Cardiac fibroblast (primary cell): ENCODE data around the gene HMCN1.

ENCODE experiments used
- DNase-seq, 2 donors: peaks; one replicate each; pipeline versions ENCODE4 v3.0.0 to v3.0.0-alpha.2; 2010; ENCODE audit warnings: low read depth in 2 of 2
- H3K4me3 ChIP-seq, 2 donors: replicated peaks in 1 of 2; 1 replicate in 1 of 2; 2 replicates in 1 of 2; pipeline ENCODE4 v1.5.1; 2011; ENCODE audit warnings: low read depth in 2 of 2, low read length in 2 of 2, mild to moderate bottlenecking in 2 of 2, moderate library complexity in 1 of 2
- TF ChIP-seq, protein P1 (sequence below): IDR thresholded peaks from one replicate; pipeline ENCODE4 v1.5.1; 2011; ENCODE audit warnings: low read depth, mild to moderate bottlenecking, low read length, inconsistent platforms

HMCN1 gene

DNA sequence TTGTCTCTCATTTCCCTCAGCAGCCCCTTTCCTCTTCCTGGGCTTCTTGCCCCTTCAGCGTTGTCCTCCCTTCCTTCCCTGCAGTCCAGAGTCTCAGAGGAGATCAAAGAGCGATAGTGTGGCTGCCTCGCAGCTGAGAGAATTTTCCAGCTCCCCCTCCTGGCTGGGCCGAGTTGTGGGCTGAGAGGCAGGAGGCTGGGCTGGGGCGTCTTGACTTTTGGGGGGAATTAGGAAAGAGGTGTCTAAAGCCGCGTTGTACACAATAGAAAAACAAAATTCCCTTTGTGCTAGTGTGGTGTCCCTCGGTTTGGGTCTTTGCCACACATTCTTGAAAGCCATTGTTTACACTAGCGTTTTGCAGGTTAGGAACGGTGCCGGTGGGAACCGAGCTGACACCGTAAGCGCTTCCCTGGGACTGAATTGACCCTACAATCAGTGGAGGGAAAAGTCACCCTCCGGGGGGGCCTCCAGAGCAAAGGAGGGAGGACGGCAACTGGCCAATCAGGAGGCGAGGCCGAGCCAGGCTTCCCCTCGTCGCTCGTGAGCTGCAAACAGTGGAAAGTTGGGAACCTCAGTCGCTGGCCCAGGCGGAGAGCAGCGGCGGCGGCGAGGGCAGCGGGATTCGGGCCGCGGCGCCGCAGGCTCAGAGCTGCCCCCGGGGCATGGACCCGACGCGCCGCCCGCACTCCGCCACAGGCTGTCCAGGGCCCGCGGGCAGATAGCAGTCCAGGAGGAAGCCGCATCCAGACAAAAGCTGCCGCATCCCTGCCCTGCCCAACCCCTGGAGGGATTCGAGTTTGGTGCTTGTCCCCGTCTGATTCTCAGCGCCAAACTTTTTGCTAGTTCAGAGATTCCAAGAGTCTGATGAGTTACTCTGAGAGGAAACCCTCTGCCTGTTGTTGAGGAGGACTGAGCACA, at the start of gene HMCN1:
Gene HMCN1, plus strand, starts transcription at position 574 of the 918 bp plus-strand sequence. CDS start 389 bp downstream, outside the sequence.
- DNase-seq = peak; percentile 56 to 82
- TF ChIP-seq, protein P1, sequence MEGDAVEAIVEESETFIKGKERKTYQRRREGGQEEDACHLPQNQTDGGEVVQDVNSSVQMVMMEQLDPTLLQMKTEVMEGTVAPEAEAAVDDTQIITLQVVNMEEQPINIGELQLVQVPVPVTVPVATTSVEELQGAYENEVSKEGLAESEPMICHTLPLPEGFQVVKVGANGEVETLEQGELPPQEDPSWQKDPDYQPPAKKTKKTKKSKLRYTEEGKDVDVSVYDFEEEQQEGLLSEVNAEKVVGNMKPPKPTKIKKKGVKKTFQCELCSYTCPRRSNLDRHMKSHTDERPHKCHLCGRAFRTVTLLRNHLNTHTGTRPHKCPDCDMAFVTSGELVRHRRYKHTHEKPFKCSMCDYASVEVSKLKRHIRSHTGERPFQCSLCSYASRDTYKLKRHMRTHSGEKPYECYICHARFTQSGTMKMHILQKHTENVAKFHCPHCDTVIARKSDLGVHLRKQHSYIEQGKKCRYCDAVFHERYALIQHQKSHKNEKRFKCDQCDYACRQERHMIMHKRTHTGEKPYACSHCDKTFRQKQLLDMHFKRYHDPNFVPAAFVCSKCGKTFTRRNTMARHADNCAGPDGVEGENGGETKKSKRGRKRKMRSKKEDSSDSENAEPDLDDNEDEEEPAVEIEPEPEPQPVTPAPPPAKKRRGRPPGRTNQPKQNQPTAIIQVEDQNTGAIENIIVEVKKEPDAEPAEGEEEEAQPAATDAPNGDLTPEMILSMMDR = peak; percentile 53
- peak within 1 kb of the TSS; percentile 55 to 61 for H3K4me3 ChIP-seq

DNA sequence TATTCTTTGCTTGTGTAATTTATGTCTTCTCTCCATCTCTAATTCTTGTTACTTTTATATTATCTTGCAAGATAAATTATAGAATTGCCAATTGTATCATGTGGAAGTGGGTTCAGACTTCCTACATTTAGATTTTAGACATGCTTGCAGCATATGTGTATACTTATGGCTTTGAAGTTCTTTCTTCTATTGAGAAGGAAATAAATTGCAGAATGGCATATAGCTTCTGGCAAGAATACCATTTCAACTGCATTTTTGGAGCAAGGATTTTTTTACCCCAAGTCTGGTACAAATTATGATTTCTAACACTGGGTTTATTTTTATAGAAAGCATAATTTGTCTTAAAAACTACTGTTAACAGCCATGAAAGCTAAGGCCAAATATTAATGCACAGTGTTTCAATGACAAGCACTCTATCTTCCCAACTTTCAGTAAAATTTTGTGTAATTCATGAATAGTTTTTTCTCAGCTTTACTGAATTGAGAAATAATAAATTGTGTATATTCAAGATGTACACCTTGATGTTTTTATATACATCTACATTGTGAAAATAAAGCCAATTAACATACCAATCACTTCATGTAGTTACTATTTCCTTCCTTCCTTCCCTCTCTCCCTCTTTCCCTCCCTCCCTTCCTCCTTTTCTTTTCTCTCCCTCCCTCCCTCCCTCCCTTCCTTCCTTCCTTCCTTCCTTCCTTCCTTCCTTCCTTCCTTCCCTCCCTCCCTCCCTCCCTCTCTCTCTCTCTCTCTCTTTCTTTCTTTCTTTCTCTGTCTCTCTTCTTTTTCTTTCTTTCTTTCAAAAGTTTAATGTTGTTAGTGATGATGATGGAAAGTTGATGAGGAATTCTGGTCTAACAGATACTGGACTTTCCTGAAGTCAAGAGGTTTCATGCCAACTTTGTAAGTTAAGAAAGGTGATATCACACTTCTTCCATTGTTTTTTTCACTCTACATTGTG, 47.1 kb upstream of the HMCN1 start:
- TF ChIP-seq, protein P1 = no peak
- no peak overlapping the region for H3K4me3 ChIP-seq
- no peak for DNase-seq

DNA sequence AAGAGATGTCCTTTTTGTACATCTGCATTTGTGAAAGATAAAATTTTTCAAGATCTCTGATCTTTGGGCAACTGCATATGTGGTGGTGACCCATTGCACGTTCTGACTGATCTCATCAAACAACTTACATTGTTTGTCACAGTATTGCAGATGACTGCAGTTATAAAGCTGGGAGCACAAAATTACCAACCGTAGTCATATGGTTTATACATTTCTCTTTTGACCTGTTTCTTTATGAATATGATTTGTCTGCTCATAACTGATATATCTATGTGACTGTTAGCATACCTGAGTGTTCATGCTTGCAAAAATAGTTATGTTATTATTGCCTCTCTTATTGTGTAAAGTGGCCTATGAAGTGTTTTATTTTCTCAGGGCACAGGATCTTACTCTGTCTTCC, 43.7 kb upstream of the HMCN1 start:
- no peak overlapping the region for H3K4me3 ChIP-seq
- no peak for DNase-seq
- TF ChIP-seq, protein P1 = no peak

DNA sequence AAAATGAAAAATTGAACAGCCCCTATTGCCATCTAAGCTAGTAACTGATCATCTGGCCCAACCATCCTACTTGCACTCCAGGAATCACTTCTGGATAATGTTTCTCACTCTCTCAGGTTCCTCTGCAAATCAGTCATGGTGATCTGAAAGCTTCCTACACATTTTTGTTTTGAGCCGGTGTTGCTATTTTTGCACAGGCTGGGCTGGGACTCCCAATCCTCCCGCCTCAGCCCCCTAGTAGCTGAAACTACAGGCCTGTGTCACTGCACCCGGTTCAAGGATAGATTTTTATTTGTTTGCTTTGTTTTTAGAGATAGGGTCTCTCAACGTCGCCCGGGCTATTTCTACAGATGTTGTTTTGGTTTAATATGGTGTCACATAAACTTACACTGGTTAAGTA, 40.5 kb upstream of the HMCN1 start:
- H3K4me3 ChIP-seq = no peak overlapping the region
- no peak for DNase-seq
- TF ChIP-seq, protein P1 = no peak

DNA sequence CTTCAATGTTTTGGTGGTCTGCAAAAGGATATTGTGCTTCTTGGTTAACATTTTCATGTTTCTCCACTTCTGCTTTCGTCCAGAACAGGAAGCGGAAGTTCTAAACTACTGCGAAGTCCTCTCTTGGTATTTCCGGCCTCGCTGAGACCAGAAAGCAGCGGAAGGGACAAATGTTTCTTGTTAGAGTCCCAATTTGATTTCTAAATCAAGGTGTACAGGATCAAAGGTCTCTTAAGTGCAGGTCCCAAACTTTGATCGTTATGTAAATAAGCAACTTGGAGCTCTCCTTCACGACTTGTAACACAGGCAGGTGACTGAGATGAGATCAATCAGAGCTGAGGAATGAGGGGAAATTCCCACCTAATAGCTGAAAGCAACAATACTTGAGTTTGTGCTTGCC, 40.1 kb upstream of the HMCN1 start:
- peak in 1 of 2 donors; percentile 17 for DNase-seq
- TF ChIP-seq, protein P1 = no peak
- no peak overlapping the region for H3K4me3 ChIP-seq

DNA sequence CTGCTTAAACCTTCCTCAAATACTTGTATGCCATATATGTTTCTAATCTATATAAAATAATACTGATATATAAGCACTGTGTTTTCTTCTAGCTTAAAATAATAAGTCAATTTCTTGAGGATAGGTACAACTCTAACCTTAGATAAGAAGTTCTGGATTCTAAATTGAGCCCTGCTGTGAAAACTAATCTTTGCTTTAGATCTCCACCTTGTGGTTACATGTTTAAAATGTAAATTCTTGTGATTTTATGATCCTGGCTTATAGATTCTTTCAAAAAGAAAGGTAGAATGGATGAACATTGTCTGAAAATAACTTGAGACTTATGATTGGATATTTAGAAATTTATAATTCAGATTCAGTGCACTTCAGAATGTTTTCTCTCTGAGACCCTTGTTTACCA, 38.9 kb upstream of the HMCN1 start:
- TF ChIP-seq, protein P1 = no peak
- DNase-seq = no peak
- no peak overlapping the region for H3K4me3 ChIP-seq
